ENCODE results near the gene PPP5C.

DNA sequence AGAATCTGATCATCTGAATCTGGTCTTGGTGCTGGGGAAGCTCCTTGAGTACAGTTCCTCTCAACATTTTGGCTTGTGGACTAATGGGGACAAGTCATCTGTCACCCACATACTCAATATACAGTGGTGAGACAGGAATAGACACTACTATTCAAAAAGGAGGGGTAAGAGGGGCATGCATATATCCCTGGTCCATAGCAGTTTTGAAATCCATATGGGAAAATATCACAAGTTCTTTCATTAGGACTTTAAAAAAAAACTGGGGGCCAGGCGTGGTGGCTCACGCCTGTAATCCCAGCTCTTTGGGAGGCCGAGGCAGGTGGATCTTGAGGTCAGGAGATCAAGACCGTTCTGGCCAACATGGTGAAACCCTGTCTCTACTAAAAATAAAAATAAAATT is 20.3 kb upstream of the PPP5C start:
- TF ChIP-seq, protein P1, sequence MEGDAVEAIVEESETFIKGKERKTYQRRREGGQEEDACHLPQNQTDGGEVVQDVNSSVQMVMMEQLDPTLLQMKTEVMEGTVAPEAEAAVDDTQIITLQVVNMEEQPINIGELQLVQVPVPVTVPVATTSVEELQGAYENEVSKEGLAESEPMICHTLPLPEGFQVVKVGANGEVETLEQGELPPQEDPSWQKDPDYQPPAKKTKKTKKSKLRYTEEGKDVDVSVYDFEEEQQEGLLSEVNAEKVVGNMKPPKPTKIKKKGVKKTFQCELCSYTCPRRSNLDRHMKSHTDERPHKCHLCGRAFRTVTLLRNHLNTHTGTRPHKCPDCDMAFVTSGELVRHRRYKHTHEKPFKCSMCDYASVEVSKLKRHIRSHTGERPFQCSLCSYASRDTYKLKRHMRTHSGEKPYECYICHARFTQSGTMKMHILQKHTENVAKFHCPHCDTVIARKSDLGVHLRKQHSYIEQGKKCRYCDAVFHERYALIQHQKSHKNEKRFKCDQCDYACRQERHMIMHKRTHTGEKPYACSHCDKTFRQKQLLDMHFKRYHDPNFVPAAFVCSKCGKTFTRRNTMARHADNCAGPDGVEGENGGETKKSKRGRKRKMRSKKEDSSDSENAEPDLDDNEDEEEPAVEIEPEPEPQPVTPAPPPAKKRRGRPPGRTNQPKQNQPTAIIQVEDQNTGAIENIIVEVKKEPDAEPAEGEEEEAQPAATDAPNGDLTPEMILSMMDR (IDR thresholded peaks at IDR 0.05; ENCODE audit: insufficient read depth, low read depth, low read length), result no peak
- TF ChIP-seq EZH2 (IDR thresholded peaks at IDR 0.05; ENCODE audit: insufficient read depth, low read length), result no peak
